ENCODE results near the gene CNGA4.

- no peak for TF ChIP-seq GATA3 (IDR thresholded peaks at IDR 0.05; ENCODE audit: low read depth, low read length)
- no peak for TF ChIP-seq GATA2 (IDR thresholded peaks at IDR 0.05; ENCODE audit: low read depth, low read length)
Measured at GRCh38 chr11:6199174-6199810, 39.6 kb upstream of the CNGA4 start, which contains the start of gene OR52W1.
